ENCODE results near the gene SNX9.
A peak's percentile ranks its signal among the peaks of the same experiment; 100 is the strongest.

The SNX9 gene

GRCh38 chr6:157812425-157813171 lies 10.4 kb upstream of the SNX9 start:
- Mint-ChIP-seq H3K27ac (no peak overlapping the region), H3K9me3 (peaks cover 16% of the 10 kb centered on the region), H3K27me3 (no peaks in the 10 kb centered on the region), H3K36me3 (ENCODE audit: low read depth) (peaks cover 2% of the 10 kb centered on the region), H3K4me3 (no peak overlapping the region), H3K4me1 (ENCODE audit: low read depth) (peaks cover 41% of the 10 kb centered on the region)
- DNase-seq: no peak

DNA sequence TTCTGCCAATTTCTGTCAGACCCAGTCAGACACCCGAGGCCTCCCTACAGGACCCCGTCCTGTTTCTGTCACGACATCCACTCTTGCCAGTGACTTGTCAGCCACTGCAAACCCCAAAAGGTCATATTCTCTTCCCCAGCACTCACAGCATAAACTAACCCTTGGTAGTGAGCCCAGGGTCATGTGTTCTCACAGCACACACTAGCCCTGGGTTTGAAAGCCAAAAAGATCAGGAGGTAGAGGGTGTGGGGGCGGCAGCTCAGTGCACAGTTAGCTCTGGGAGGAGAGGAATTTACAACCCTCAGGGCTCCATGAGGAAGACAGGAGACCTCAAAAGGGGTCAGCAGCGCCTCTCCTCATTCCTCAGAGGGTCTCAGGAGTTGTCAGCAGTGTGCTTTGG lies 9.9 kb upstream of the SNX9 start:
- no peak for DNase-seq
- H3K4me3 Mint-ChIP-seq: no peak overlapping the region
- no peaks in the 10 kb centered on the region for H3K27me3 Mint-ChIP-seq
- peaks cover 2% of the 10 kb centered on the region for H3K36me3 Mint-ChIP-seq (ENCODE audit: low read depth)
- H3K4me1 Mint-ChIP-seq (ENCODE audit: low read depth): peaks cover 41% of the 10 kb centered on the region
- H3K27ac Mint-ChIP-seq: no peak overlapping the region
- peaks cover 16% of the 10 kb centered on the region for H3K9me3 Mint-ChIP-seq

DNA sequence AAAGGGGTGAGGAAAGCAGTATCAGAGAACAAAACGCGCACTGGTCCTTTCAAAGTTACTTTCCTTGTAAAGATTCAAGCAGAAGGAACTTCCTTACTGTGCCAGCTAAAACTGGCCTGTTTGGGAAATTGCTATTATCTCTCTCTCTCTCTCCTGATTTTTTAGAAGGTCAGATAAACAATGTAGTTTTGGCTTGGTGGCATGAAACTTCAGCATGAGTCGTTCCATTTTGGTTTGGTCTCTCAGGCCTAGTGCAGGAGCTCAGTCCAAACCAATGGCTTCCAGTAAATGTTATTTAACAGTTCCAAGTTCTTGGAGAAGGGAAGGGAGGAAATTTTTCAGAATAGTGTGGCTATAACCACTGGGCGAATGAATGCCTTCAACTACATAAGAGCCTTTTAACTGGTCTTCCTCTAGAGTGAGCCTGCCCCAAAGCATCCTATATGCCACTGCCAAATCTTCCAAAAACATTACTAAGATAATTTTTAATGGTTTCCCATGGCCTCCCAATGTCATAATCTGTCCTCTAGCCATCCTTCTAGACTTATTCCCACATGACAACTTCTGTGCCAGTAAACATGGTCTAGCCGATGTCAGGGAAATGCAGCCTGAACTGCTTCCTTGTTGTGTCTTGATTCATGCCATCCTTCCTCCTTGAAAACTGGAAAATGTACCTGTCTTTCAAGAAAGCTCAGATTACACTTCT lies 9.1 kb upstream of the SNX9 start:
- peaks cover 41% of the 10 kb centered on the region for H3K4me1 Mint-ChIP-seq (ENCODE audit: low read depth)

DNA sequence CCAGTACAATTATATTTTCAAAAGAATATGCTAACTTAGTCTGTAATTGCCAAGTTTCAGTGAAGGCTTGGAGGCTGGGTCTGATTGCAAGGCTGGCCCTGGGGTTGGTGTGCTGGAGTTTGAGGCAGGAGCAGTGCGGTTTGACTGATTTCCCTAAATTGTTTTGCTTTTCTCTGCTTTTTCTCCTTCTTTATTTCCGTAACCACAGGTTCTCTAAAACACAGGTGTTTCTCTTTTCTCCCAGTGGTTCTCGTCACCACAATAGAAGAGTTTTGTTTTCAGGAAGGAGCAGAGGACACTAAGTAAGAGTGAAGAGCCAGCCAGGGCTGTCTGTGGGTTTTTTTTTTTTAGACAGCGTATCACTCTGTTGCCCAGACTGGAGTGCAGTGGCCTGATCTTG lies 8.2 kb upstream of the SNX9 start:
- no peak for DNase-seq
- Mint-ChIP-seq H3K27ac (no peak overlapping the region), H3K9me3 (peaks cover 3% of the 10 kb centered on the region), H3K4me3 (no peak overlapping the region), H3K4me1 (ENCODE audit: low read depth) (peaks cover 43% of the 10 kb centered on the region), H3K36me3 (ENCODE audit: low read depth) (no peaks in the 10 kb centered on the region), H3K27me3 (no peaks in the 10 kb centered on the region)

More for the DNA sequence above, 9.1 kb upstream of the SNX9 start:
- Mint-ChIP-seq H3K27me3 (no peaks in the 10 kb centered on the region), H3K4me3 (no peak overlapping the region), H3K9me3 (peaks cover 11% of the 10 kb centered on the region), H3K36me3 (ENCODE audit: low read depth) (peaks cover 2% of the 10 kb centered on the region), H3K27ac (no peak overlapping the region)
- no peak for DNase-seq

DNA sequence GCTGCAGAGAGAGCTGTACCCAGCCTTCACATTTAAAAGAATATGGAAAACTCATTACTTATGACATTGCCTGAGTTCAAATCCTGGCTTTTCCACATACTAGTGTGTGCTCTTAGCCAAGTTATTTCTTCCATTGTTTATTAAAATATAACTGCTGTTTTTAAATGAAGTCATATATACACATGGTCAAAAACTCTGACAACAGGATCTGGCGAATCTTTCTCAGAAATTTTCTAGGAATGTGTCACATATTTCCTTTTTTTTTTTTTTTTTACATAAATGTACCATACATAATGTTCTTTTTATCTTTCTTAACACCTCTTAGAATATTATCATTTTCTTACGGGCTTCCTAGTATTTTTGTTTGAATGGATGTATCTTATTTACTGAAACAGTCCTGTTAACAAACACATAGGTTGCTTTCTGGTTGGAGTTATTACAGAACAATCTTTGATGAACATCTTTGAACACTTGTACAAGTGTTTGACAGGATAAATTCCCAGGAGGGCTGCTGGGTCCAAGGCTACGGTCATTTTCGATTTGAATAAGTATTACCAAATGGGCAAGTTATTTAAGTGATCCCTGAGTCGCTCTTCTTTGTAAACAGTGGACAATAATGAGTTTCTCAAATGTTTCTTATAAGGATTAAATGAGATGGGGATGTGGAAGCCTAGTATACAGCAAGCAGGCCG lies 1.6 kb upstream of the SNX9 start:
- Mint-ChIP-seq H3K27me3 (peaks cover 6% of the 10 kb centered on the region), H3K36me3 (ENCODE audit: low read depth) (peaks cover 21% of the 10 kb centered on the region), H3K4me3 (peak overlapping the region; percentile 70), H3K9me3 (no peaks in the 10 kb centered on the region), H3K27ac (peak overlapping the region; percentile 74), H3K4me1 (ENCODE audit: low read depth) (peaks cover 35% of the 10 kb centered on the region)
- no peak for DNase-seq

GRCh38 chr6:157822245-157823000 lies 623 bp upstream of the SNX9 start:
- DNase-seq: peak; percentile 73
- H3K4me3 Mint-ChIP-seq: peak overlapping the region; percentile 70
- no peaks in the 10 kb centered on the region for H3K9me3 Mint-ChIP-seq
- H3K27ac Mint-ChIP-seq: peak overlapping the region; percentile 74
- peaks cover 6% of the 10 kb centered on the region for H3K27me3 Mint-ChIP-seq
- peaks cover 21% of the 10 kb centered on the region for H3K36me3 Mint-ChIP-seq (ENCODE audit: low read depth)
- peaks cover 34% of the 10 kb centered on the region for H3K4me1 Mint-ChIP-seq (ENCODE audit: low read depth)

DNA sequence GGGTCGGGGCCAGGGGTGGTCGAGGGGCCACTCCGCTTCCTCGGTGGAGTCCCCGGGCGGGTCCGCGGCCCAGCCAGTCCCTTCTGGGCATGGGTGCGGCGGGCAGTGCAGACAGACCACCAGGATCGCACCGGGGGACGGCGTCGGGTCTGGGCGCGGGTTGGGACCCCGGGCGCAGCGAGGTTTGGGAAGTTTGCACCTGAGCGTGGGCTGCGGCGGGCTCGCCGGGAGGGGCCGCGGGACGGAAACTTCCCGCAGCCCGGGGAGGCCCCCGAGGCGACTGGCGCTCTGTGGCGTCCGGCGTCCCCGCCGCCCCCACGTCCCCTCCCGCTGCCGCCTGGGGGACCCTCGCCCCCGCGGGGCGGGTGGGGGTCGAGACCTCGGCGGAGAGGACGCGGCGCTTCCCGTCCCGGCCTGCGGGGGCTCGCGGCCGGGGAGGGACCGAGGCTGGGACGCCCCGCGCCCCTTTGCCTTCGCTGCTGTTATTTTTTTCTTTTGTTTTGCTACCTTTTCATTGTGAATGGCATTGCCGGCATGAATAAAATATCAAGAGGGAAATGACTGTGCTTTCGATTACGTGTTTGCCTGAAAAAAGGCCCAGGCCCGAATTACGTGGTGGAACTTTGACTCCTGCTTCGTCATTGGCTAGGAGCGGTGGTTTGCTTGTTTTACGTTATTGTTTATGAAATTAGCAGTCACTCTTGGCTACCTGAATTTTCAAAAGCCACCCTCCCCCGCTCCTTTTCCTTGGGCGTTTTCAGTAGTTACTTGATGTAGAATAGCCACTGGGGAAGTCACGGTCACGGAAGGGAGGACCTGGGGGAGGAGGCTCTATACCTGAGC lies 703 bp downstream of the SNX9 start:
- peak overlapping the region; percentile 87 for H3K4me3 Mint-ChIP-seq
- DNase-seq: peak; percentile 85
- H3K36me3 Mint-ChIP-seq (ENCODE audit: low read depth): peaks cover 24% of the 10 kb centered on the region
- no peaks in the 10 kb centered on the region for H3K9me3 Mint-ChIP-seq
- peak overlapping the region; percentile 99 for H3K27ac Mint-ChIP-seq
- peaks cover 6% of the 10 kb centered on the region for H3K27me3 Mint-ChIP-seq
- H3K4me1 Mint-ChIP-seq (ENCODE audit: low read depth): peaks cover 44% of the 10 kb centered on the region

- peaks cover 6% of the 10 kb centered on the region for H3K27me3 Mint-ChIP-seq
- DNase-seq: no peak
- peaks cover 39% of the 10 kb centered on the region for H3K36me3 Mint-ChIP-seq (ENCODE audit: low read depth)
- peak overlapping the region; percentile 99 for H3K27ac Mint-ChIP-seq
- H3K4me1 Mint-ChIP-seq (ENCODE audit: low read depth): peaks cover 58% of the 10 kb centered on the region
- H3K9me3 Mint-ChIP-seq: no peaks in the 10 kb centered on the region
- peak overlapping the region; percentile 87 for H3K4me3 Mint-ChIP-seq
Measured at GRCh38 chr6:157825243-157825904, 2.3 kb downstream of the SNX9 start.

GRCh38 chr6:157830354-157831017 lies 7.4 kb downstream of the SNX9 start:
- peaks cover 63% of the 10 kb centered on the region for H3K36me3 Mint-ChIP-seq (ENCODE audit: low read depth)
- H3K4me3 Mint-ChIP-seq: peak overlapping the region; percentile 44
- no peaks in the 10 kb centered on the region for H3K27me3 Mint-ChIP-seq
- H3K9me3 Mint-ChIP-seq: peaks cover 27% of the 10 kb centered on the region
- H3K27ac Mint-ChIP-seq: peak overlapping the region; percentile 71
- DNase-seq: no peak
- H3K4me1 Mint-ChIP-seq (ENCODE audit: low read depth): peaks cover 74% of the 10 kb centered on the region

DNA sequence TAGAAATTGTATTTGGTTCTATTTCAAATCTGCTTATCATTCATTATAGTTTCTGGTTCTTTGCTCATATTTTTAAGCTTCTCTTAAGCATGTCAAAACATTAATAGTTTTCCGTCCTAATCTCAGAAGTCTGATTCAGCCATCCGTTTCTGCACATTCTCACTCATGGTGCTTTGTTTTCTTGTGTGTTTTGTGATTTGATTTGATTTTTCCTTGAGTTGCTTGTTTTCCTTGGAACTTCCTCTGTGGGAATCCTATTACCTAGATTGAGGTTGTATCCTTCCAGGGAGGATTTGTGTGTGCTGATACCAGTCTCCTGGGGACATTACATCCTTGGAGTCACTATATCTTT lies 7.9 kb downstream of the SNX9 start:
- peaks cover 29% of the 10 kb centered on the region for H3K9me3 Mint-ChIP-seq
- peaks cover 75% of the 10 kb centered on the region for H3K4me1 Mint-ChIP-seq (ENCODE audit: low read depth)
- H3K27ac Mint-ChIP-seq: peak overlapping the region; percentile 71
- H3K4me3 Mint-ChIP-seq: peak overlapping the region; percentile 44
- no peak for DNase-seq
- H3K36me3 Mint-ChIP-seq (ENCODE audit: low read depth): peaks cover 62% of the 10 kb centered on the region
- no peaks in the 10 kb centered on the region for H3K27me3 Mint-ChIP-seq

GRCh38 chr6:157831424-157832249 lies 8.6 kb downstream of the SNX9 start:
- H3K4me3 Mint-ChIP-seq: peak overlapping the region; percentile 44
- H3K4me1 Mint-ChIP-seq (ENCODE audit: low read depth): peaks cover 79% of the 10 kb centered on the region
- DNase-seq: no peak
- H3K36me3 Mint-ChIP-seq (ENCODE audit: low read depth): peaks cover 68% of the 10 kb centered on the region
- H3K27me3 Mint-ChIP-seq: no peaks in the 10 kb centered on the region
- H3K9me3 Mint-ChIP-seq: peaks cover 29% of the 10 kb centered on the region
- peak overlapping the region; percentile 57 for H3K27ac Mint-ChIP-seq

DNA sequence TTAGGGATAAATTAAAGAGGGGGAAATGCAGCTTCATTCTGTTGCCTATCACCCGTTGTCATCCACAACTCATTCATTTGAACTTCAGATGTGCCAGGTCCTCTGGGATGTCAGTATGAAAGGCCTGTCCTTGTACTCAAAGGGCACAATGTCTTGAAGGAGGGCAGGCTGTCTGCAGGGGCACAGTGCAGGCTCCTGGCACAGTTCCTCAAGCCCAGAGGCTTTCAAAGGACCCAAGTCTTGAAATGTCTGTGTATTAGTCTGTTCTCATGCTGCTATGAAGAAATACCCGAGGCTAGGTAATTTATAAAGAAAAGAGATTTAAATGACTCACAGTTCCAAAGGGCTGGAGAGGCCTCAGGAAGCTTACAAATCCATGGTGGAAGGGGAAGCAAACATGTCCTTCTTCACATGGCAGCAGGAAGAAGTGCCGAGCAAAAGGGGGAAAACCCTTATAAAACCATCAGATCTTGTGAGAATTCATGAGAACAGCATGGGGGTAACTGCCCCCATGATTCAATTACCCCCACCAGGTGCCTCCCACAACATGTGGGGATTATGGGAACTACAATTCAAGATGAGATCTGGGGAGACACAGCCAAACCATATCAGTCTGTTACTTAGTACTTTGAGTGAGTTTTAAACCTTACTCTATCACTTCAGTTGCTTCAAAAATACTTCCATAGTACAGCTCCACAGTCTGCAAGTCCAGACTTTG lies 9.4 kb downstream of the SNX9 start:
- peak overlapping the region; percentile 63 for H3K27ac Mint-ChIP-seq

More for the DNA sequence above, 9.4 kb downstream of the SNX9 start:
- DNase-seq: no peak
- peaks cover 87% of the 10 kb centered on the region for H3K4me1 Mint-ChIP-seq (ENCODE audit: low read depth)
- no peak overlapping the region for H3K4me3 Mint-ChIP-seq
- peaks cover 29% of the 10 kb centered on the region for H3K9me3 Mint-ChIP-seq
- H3K27me3 Mint-ChIP-seq: no peaks in the 10 kb centered on the region
- H3K36me3 Mint-ChIP-seq (ENCODE audit: low read depth): peaks cover 76% of the 10 kb centered on the region
